Kidney epithelial cell (primary cell): Measurements from ENCODE around the gene TRPM4. TPM values are rescaled to one million over a fixed set of nuclear protein-coding genes. Genes with fewer than 3 reads are reported as not detected.

ENCODE experiments used
- DNase-seq: peaks from one replicate; pipeline ENCODE4 v3.0.0-alpha.2; 2010; ENCODE audit warnings: low read depth
- H3K27me3 ChIP-seq: 2 replicates; pipeline ENCODE4 v1.6.0; 2011; ENCODE audit warnings: low read length; ENCODE audit not compliant: control insufficient read depth, insufficient read depth
- H3K36me3 ChIP-seq: 2 replicates; pipeline ENCODE4 v1.5.1; 2011; ENCODE audit warnings: low read length; ENCODE audit not compliant: control insufficient read depth, insufficient read depth
- H3K4me3 ChIP-seq: 2 replicates; pipeline ENCODE4 v1.5.1; 2011; ENCODE audit warnings: low read depth, mild to moderate bottlenecking, control low read depth, low read length
- total RNA-seq: library from RNA; depleted of rRNA; stranded (reverse); fragments of >200 nt; gene quantifications from 2 replicates; pipeline ENCODE4 v1.2.3, GENCODE V29; 2015
- TF ChIP-seq, protein P1 (sequence below): IDR thresholded peaks from 2 replicates; pipeline ENCODE4 v1.5.1; 2011; ENCODE audit warnings: mild to moderate bottlenecking, moderate library complexity, low read length, control low read depth, inconsistent platforms; ENCODE audit not compliant: insufficient read depth, poor library complexity, severe bottlenecking

Gene TRPM4
- total RNA-seq, 1 donor from 2014 or later = 13.5 TPM

- DNase-seq = no peak
- TF ChIP-seq, protein P1, sequence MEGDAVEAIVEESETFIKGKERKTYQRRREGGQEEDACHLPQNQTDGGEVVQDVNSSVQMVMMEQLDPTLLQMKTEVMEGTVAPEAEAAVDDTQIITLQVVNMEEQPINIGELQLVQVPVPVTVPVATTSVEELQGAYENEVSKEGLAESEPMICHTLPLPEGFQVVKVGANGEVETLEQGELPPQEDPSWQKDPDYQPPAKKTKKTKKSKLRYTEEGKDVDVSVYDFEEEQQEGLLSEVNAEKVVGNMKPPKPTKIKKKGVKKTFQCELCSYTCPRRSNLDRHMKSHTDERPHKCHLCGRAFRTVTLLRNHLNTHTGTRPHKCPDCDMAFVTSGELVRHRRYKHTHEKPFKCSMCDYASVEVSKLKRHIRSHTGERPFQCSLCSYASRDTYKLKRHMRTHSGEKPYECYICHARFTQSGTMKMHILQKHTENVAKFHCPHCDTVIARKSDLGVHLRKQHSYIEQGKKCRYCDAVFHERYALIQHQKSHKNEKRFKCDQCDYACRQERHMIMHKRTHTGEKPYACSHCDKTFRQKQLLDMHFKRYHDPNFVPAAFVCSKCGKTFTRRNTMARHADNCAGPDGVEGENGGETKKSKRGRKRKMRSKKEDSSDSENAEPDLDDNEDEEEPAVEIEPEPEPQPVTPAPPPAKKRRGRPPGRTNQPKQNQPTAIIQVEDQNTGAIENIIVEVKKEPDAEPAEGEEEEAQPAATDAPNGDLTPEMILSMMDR = no peak
- Histone ChIP-seq H3K4me3 (peak overlapping the region; percentile 59), H3K27me3 (peaks cover 29% of the 10 kb centered on the region), H3K36me3 (no peaks in the 10 kb centered on the region)
Measured at GRCh38 chr19:49150106-49150943, 7.3 kb upstream of the TRPM4 start.

DNA sequence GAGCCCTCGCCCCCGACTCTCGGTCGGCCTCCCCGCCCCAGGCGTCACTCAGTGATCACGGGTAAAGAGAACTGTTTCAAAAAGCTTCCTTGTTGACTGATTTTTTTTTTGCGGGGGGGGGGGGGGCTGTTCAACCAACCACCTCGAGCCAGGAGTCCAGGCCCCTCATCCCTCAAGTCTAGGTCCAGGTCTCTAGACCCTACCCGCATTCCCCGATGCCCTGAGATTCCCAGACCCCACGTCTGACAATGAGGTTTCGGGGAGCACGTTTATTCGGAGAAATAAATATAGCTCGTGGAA is 6.7 kb upstream of the TRPM4 start:
- DNase-seq = no peak
- Histone ChIP-seq H3K36me3 (no peaks in the 10 kb centered on the region), H3K4me3 (peak overlapping the region; percentile 59), H3K27me3 (peaks cover 35% of the 10 kb centered on the region)
- TF ChIP-seq, protein P1 = no peak

GRCh38 chr19:49151267-49152118 is 6.1 kb upstream of the TRPM4 start:
- Histone ChIP-seq H3K27me3 (peaks cover 38% of the 10 kb centered on the region), H3K36me3 (no peaks in the 10 kb centered on the region), H3K4me3 (no peak overlapping the region)
- no peak for DNase-seq
- TF ChIP-seq, protein P1 = no peak

GRCh38 chr19:49152119-49152550 is 5.5 kb upstream of the TRPM4 start:
- Histone ChIP-seq H3K4me3 (no peak overlapping the region), H3K36me3 (no peaks in the 10 kb centered on the region), H3K27me3 (peaks cover 36% of the 10 kb centered on the region)
- TF ChIP-seq, protein P1 = no peak
- no peak for DNase-seq

DNA sequence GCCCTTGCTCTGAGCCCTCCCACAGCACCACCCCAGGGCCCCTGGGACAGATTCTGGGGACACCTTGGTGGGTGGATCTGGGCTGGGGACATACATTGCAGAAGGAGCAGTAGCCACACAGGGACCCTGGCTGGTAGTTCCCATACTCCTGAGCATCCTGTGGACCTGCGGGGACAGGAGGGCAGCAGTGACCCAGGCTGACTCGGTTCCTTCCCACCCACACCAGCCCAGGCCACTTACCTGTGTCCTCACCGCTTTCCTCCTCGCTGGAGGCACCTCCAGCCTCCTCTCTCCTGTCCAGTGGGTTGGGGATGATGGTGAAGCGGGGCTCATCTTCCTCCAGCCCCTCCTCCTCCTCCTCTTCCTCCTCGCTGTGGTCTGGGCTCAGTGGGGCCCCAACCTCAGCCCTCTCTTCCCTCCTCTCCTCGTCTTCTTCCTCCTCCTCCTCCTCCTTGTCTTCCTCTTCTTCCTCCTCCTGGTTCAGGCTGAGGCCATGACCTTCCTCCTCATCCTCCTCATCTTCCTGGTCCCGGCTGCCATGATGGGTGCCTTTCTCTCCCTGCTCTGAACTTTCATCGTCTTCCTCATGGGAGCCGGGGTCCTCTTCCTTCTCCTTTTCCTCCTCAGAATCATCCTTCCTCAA is 4.3 kb upstream of the TRPM4 start:
- TF ChIP-seq, protein P1 = no peak
- no peaks in the 10 kb centered on the region for H3K36me3 ChIP-seq

More for the DNA sequence above, 4.3 kb upstream of the TRPM4 start:
- peaks cover 31% of the 10 kb centered on the region for H3K27me3 ChIP-seq
- H3K4me3 ChIP-seq = no peak overlapping the region
- no peak for DNase-seq
